ENCODE measurements around the gene A3GALT2.

DNA sequence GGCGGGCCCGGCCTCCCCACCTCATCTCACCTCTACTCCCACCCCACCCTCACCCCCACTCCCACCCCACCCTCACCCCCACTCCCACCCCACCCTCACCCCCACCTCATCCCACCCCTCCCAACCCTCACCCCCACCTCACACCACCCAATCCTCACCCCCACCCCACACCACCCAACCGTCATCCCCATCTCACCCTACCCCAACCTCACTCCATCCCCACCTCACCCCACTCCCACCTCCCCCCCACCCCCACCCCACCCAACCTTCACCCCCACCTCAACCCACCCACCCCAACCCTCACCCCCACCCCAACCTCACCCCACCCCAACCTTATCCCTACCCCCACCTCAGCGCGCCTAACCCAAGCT is 13.4 kb downstream of the A3GALT2 start:
- TF ChIP-seq, protein P1, sequence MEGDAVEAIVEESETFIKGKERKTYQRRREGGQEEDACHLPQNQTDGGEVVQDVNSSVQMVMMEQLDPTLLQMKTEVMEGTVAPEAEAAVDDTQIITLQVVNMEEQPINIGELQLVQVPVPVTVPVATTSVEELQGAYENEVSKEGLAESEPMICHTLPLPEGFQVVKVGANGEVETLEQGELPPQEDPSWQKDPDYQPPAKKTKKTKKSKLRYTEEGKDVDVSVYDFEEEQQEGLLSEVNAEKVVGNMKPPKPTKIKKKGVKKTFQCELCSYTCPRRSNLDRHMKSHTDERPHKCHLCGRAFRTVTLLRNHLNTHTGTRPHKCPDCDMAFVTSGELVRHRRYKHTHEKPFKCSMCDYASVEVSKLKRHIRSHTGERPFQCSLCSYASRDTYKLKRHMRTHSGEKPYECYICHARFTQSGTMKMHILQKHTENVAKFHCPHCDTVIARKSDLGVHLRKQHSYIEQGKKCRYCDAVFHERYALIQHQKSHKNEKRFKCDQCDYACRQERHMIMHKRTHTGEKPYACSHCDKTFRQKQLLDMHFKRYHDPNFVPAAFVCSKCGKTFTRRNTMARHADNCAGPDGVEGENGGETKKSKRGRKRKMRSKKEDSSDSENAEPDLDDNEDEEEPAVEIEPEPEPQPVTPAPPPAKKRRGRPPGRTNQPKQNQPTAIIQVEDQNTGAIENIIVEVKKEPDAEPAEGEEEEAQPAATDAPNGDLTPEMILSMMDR (IDR thresholded peaks at IDR 0.05): no peak
- no peak for TF ChIP-seq POLR2A (IDR thresholded peaks at IDR 0.05)

Measured in thyroid gland (tissue), 4 donors.